GM18868 (cell line): ENCODE results near the gene SLAIN2.
A peak's percentile ranks its signal among the peaks of the same experiment; 100 is the strongest.

Experiments used
- ATAC-seq: cut with Tn5 transposase; IDR thresholded peaks from one replicate; pipeline ENCODE4 v1.9.1; 2021; ENCODE audit warnings: mild to moderate bottlenecking, moderate library complexity; ENCODE audit not compliant: unreplicated experiment

Gene SLAIN2

DNA sequence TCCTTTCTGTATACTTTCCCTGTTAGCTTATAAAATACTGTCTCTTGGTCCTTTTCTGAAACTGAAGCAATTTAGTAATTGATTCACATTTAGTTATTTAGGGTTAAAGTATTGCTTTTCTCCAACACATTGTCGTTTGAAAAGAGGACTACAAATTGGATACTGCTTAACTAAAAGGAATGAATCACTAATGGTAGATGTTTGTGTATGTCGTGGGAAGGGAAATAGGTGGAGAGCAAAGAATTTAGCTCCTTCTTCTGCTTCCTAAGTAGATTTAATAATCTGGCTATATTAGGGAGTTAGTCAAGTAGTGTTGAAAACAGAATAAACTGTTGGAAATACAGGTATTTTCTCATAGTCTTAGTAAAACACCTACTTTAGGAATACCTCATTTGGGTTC lies 27.9 kb downstream of the SLAIN2 start:
- no peak for ATAC-seq

DNA sequence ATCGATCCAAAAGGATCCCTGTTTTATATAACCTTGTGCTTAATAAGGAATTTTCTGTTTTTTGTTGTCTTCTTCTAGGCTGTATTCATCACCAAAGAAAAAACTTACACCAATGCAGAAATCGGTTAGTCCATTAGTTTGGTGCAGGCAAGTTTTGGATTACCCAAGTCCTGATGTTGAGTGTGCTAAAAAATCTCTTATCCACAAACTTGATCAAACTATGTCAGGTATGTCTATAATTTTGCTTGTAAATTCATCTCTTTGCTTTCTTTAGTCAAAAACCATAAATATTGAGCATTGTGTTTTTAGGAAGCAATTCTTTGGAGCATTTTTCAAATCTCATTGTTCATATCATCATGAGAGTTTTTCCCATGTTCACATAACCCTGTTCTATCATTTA lies 28.4 kb downstream of the SLAIN2 start:
- no peak for ATAC-seq

DNA sequence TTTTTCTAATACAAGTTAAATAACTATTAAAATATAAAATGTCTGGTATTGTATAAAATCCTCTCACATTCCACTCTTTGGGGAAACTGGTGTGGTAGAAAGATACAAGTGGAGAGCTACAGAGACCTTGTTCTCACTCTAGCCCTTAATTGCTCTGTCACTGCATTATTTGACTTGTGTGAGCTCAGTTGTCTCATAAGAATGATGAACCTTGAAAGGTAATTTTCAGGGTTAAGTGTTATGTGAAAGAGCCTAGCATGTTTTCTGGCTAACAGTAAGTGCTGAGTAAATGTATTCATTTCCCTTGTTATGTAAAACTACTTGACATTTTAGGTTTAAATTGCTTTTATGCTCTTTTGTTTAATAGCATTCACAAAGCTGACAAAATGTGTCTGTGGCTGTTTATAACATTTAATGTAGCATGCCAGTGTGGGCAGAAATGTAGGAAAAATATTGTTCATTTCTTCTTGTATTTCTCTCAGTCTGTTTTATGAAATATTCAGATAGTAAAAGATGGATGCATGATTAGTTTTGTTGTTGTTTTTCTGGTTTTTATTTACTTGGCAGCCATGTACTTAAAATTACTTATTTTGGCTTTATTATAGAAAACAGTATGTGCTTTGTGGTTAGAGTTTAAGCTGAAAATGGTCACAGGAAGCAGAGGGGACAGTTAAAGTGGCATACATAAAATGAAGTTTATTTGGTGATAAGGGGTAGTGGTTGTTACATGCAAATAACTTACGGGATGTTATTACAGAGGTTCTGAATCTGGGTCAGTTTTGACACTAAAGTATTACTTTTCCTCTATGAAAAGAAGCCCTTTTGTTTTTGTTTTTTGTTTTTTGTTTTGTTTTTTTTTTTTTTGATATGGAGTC lies 29.2 kb downstream of the SLAIN2 start:
- ATAC-seq: peak; percentile 53

DNA sequence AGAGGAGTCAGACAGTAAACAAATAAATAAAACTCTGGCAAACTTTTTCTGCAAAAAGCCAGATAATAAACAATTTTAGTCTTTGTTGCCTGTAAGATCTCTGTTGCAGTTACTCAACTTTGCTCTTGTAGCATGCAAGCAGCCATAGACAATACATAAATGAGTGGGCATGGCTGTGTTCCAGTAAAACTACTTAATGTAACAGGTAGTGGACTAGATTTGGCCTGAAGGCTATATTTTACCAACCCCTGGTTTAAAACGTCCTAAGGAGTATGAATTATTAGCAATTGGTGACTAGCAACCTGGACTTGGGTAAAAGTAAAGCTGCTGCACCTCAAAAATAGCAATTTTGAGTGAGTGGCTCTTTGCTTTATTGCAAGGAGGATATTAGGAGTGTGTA lies 30.9 kb downstream of the SLAIN2 start:
- ATAC-seq: no peak

DNA sequence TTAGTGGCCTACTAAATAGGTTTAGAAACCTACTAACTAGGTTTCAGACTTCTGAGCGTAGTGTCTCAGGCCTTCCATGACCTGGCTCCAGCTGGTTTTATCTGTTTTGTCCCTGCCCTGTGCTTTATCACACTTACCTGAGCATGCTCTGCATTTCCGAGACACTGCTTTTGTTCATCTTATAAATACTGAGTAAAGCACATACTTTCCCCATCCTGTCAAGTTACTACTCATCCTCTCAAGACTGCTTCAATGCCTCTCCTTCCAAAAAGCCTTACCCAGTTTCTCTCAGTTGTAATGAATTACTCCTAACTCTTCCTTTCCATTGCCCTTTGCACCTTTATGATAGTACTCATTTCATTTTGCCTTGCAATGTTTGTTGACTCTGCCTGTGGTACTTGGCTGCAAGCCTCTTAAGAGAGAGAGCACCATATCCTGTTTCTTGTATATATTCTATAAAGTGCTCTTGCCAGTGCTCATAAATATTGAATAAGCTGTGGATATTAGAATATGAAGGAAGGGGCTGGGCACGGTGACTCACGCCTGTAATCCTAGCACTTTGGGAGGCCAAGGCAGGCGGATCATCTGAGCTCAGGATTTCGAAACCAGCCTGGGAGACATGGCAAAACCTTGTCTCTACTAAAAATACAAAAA lies 34.4 kb downstream of the SLAIN2 start:
- ATAC-seq: no peak

DNA sequence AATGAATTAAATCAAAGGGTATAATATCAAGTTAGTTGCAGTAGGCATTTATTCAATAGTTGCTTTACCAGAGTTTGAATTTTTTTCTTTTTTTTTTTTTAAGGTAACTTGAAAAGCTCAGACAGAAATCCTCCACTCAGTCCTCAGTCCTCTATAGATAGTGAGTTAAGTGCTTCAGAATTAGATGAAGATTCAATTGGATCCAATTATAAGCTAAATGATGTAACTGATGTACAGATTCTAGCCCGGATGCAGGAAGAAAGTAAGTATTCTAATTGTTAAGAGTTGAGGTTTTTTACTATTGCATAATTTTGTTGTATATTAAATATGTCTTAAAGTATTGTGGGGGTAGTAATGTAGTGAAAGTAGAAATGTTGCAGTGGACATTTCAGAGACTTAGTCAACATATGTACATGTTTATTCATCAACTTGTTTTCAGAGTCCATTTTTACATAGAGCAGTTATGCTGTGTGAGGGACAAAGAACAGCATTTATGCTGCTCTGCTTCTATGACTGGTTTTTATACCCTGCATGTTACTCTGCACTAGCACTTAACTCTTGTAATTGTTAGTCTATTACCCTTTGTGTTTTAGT lies 38.4 kb downstream of the SLAIN2 start:
- no peak for ATAC-seq

DNA sequence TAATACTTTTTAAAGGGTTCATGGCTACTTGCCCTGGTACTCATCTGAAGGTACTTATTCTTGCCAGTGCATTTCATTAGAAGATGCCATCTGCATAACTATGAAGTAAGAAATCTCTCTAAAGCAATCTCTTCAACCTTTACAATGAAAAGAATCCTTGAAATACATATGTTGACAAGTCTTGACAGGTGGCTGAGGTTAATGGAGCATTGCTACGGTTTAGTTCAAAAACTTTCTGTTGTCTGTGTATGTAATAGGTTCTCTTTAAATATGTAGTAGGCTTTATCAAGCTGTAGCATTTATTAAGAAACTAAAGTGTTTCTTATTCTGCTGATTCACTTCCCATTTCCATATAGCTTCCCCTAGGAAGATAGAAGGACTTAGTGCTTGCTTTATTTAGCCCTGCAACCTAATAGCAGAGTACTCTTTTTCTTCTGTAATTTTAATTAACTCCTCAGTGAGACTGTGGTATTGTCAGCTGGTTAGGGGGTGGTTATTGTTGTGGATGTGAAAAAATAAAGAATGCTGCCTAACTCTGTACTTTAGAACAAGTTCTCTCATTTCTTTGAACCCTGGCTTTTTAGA lies 39.3 kb downstream of the SLAIN2 start:
- ATAC-seq: no peak

DNA sequence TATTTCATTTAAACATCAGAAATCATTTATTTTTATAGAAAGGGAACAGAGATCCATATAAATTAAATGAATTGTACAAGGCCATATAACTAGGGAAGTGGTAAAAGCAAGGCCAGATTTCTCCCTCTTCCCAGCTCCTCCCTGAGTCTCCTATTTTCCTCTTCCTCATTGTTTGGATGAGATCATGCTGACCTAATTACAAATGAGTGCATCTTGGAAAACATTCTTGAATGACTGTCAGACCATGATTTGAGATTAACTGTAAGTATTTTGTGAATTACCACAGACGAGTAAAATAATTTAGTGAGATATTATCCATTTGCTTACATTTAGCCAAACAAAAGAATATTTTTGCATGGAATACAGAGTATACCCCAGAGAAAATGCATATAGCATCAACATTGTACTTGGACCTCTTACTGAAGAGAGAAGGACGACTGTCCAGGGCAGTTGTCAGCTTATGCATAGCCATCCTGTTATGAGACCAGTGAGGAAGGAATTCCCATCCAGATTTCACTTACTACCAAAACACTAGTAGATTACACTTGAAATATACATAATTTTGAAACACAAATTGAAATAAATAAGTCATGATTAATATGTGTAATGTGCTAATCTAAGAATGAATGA lies 47.3 kb downstream of the SLAIN2 start:
- no peak for ATAC-seq

DNA sequence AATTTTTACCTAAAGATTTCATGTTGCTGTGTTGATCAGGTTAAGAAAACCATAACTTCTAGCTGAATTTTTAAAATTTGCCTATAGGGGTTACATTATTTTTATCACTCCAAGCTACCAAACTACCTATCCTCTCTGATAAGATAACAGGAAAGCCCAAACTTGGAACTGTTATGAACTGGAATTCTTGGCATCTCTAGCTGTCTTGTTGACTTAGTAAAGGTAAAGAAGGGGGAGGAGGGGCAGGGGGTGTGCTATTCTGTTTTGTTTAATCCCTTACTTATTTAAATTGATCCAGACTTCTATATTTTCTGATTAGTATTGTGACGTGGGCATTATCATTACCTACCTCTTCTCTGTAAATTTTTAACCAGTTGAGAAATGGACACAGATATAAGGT lies 54.7 kb downstream of the SLAIN2 start:
- no peak for ATAC-seq

DNA sequence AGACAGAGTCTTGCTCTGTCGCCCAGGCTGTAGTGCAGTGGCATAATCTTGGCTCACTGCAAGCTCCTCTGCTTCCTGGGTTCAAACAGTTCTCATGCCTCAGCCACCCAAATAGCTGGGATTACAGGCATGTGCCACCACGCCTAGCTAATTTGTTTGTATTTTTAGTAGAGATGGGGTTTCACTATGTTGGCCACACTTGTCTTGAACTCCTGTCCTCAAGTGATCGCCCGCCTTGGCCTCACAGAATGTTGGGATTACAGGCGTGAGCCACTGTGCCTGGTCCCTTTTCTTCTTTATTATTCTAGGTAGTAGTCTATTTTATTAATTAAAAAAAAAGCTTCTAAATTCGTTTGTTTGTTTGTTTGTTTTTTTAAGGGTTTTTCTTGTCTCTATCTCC lies 59.1 kb downstream of the SLAIN2 start:
- no peak for ATAC-seq

DNA sequence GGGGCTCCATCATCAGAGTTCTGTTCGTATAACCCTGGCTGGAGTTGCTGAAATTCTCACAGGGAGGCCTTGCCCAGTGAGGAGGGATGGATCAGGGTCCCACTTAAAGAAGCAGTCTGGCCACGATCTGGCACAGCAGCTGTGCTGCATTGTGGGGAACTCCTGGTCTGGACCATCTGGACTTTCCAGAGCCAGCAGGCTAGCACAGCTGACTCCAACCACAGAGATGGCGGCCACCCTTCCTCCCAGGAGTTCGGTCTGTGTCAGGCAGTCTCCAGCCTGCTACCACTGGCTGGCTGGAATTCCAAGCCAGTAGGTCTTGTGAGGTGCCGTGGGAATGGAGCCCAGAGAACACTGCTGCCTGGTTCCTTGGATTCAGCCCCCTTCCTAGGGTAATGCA lies 62.0 kb downstream of the SLAIN2 start:
- ATAC-seq: no peak

DNA sequence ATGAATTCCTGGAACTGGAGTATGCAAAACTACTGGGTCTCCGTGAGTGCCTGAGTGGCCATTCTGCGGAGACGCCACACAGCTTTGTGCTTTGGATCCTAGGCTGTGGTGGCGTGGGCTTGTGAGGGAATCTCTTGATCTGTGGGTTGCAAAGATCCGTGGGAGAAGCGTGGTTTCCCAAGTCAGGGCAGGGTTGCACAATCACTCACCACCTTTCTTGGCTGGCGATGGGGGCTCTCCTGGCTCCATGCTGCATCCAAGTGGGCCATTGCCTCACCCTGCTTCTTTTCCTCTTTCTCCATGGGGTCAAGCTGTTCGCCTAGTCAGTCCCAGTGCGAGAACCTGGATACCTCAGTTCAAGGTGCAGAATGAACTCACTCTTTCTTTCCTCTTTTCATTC lies 62.5 kb downstream of the SLAIN2 start:
- no peak for ATAC-seq

DNA sequence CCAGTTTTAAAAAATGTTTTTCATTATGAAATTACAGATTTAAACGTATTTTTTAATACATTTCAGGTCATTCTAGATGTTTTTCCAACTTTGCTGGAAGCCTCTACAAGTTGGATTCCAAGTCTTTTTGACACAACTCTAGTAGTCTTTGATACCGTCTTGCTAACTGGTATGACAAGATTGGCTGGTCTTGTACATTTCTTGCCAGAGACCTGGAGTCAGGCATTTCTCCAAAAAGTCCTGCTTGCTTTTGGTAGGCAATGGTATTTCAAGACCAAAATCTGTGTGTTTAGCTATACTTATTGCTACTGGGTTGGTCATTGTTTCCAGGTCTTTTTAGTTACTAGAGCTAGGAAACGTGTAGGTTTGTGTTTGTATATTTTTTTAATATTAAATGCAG lies 64.6 kb downstream of the SLAIN2 start:
- ATAC-seq: no peak

DNA sequence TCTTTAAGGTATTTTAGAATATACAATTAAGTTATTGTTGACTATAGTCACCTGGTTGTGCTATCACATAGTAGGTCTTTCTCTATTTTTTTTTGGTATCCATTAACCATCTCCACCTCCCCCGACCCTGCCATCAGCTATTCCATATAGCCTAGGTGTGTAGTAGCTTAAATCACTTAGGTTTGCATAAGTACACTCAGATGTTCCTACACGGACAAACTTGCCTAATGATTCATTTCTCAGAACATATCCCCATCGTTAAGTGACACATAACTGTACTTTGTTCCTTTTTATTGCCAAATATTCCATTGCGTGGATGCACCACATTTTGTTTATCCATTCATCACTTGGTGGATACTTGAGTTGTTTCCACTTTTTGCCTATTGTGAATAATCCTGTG lies 67.9 kb downstream of the SLAIN2 start:
- no peak for ATAC-seq

DNA sequence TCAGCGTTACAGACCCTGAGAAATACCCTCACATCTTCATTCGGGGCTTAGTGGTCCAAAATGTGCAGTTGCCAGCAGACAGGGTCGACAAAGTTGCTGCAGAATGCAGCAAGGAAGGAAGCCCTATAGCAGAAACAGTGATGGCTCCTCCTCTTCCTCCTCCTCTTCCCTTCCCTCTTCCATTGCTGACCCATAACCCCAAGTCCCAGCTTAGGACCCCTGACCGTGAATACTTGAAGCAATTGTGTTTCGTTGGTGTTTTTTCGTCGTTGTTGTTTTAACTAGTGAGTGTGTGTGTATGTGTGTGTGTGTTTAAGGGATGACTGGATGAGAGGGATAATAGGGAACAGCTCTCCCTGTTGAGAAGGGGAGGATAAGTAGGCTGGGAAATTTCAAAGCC lies 69.5 kb downstream of the SLAIN2 start:
- ATAC-seq: no peak

DNA sequence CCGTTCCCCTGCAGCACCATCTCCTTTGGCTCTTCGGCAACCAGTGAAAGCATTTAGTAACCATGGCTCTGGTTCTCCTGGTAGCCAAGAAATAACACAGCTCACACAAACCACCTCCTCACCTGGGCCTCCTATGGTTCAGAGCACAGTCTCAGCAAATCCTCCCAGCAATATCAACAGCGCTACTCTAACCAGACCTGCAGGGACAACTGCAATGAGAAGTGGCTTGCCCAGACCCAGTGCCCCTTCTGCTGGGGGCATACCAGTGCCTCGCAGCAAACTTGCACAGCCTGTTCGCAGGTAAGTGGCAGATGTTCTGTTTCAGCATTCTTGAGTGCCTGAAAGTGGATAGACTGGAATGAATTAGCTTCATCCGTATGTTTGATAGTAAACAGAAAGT lies 78.8 kb downstream of the SLAIN2 start:
- no peak for ATAC-seq

DNA sequence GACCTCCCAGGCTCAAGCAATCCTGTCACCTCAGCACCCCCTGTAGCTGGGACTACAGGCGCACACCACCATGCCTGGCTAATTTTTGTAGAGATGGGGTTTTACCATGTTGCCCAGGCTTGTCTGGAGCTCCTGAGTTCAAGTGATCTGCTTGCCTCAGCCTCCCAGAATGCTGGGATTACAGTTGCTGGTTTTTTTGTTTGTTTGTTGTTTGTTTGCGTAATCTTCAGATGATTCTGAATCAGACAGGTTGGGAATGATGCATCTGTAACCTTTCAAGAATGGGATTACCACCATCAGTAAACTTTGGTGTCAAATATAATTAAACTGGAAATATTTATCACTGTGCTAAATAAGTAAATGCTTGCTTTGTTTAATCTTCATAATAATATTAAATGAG lies 79.8 kb downstream of the SLAIN2 start:
- ATAC-seq: no peak

DNA sequence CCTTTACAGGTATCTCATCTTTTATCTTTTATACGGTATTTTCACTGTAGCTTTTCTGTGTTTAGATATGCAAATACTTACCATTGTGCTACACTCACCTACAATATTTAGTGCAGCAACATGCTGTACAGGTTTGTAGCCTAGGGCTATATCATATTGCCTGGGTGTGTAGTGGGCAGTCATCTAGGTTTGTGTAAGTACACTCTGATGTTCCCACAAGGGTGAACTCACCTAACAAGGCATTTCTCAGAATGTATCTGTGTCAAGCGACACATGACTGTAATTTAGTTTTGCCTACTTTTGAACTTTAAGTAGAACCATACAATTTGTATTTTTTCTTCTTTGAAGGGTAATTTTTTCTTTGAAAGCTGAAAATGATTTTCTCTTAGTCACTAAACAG lies 87.6 kb downstream of the SLAIN2 start:
- no peak for ATAC-seq

DNA sequence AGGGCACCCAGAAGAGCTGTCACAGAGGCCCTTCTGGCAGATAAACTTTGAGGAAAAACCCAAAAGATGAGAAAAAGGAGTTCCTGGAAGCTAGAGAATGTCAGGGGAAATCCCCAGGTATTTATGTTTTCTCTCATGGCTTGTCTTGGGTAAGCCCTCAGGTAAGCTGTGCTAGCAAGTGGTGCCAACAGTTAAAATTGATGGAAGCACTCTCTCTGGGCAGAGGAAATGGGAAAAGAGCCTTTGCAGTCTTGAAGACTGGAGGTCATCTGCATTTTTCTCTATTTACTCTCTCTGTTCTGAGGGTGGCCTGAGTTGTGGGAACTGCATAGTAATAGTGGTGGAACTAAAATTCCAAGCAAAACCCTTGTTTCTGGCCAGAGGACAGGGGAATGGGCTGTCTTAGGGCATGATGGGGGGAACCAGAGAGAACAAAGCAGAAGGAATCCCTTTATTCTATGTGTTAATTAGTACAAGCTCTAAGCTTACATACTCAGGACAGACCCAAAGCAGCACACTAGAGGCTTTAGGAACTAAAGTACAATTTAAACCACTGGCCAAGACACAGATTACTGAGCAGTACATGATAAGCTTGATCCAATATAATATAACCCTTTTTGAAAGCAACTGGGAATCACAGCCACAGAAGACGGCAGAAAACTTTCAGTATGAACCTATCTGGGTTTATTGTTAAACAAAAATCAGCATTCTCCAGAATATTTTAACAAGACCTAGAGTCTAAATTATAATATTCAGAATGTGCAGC lies 88.6 kb downstream of the SLAIN2 start:
- no peak for ATAC-seq

DNA sequence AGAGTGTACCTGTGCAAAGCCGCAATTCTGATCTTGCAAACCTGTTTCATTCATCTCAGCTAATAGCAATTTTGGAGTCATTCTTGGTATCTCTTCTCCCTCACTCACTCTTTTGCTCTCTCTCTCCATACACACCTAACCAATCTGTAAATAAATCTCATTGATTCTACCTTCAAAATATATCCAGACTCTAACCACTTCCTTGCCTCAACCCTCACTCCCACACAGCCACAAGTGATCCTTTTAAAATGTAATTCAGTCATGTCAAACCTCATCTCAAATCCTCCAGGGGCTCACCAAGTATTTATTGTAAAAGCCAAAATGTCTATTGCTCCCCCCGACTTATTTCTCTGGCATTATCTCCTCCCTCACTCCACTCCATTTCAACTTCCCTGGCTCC lies 90.1 kb downstream of the SLAIN2 start:
- no peak for ATAC-seq

DNA sequence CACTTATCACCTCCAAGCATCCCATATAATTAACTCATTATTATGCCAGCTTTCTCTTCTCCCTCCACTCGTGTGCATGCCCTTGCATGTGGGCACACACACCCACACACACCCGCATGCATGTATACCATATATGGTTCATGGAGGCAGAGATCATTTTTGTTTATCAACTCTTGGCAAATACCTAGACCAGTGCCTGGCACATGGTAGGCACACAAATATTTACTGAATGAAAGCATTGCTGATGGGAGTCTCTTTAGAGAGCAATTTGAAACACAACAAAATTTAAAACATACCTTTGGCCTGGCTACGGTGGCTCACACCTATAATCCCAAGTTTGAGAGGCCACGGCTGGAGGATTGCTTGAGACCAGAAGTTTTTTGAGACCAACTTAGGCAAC lies 90.7 kb downstream of the SLAIN2 start:
- no peak for ATAC-seq
